Renal pelvis (tissue), 3 donors: ENCODE measurements around the gene INO80D. TPM values are rescaled to one million over a fixed set of nuclear protein-coding genes. Genes with fewer than 3 reads are reported as not detected.

Experiments used
- polyA plus RNA-seq, 3 donors: library from polyadenylated mRNA; unstranded; fragments of 120-200 nt; gene quantifications; one replicate each; pipeline ENCODE4 v1.2.1, GENCODE V29; 2013; ENCODE audit not compliant: insufficient read length in 3 of 3

INO80D gene
- polyA plus RNA-seq, 3 donors, result 8.2 to 10.7 (median 10.6) TPM

Other genes starting within 250 kb of the INO80D start
- 10 to 100 TPM; 70.7 to 91.1 (median 75.0) TPM for gene NDUFS1, start 73.3 kb upstream of the INO80D start, polyA plus RNA-seq
- 100 to 1,000 TPM; 573 to 672 (median 601) TPM for gene EEF1B2, start 73.7 kb upstream of the INO80D start, polyA plus RNA-seq
- gene ZDBF2, start 188.5 kb upstream of the INO80D start, polyA plus RNA-seq, result 10 to 100 TPM in 2 of 3 donors, 1 to 10 TPM in 1; 7.7 to 14.0 (median 10.3) TPM